ENCODE data around the gene RAB3D. TPM values are rescaled to one million over a fixed set of nuclear protein-coding genes. Genes with fewer than 3 reads are reported as not detected.

RAB3D gene
- total RNA-seq, 1 donor from 2014 or later, result 76.0 TPM

DNA sequence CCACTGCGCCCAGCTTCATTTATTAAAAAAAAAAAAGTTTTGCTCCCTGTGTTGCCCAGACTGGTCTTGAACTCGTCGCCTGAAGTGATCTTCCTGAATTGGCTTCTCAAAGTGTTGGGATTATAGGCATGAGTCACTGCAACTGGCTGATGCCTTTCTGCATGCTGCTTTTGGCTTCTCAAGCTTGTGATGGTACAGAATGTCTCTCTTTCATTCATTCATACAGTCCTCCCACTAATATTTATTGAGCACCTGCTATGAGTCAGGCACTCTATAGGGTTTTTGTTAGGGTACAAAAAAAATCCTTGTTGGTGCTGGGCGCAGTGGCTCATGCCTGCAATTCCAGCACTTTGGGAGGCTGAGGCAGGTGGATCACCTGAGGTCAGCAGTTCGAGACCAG lies 34.5 kb downstream of the RAB3D start:
- Mint-ChIP-seq H3K27ac (ENCODE audit: unreplicated experiment) (no peak overlapping the region), H3K4me3 (ENCODE audit: unreplicated experiment) (no peak overlapping the region), H3K27me3 (ENCODE audit: unreplicated experiment) (peaks cover 6% of the 10 kb centered on the region), H3K4me1 (ENCODE audit: unreplicated experiment) (no peaks in the 10 kb centered on the region), H3K9me3 (ENCODE audit: unreplicated experiment) (no peaks in the 10 kb centered on the region), H3K36me3 (ENCODE audit: low read depth, unreplicated experiment) (peaks cover 5% of the 10 kb centered on the region)
- TF ChIP-seq, protein P1, sequence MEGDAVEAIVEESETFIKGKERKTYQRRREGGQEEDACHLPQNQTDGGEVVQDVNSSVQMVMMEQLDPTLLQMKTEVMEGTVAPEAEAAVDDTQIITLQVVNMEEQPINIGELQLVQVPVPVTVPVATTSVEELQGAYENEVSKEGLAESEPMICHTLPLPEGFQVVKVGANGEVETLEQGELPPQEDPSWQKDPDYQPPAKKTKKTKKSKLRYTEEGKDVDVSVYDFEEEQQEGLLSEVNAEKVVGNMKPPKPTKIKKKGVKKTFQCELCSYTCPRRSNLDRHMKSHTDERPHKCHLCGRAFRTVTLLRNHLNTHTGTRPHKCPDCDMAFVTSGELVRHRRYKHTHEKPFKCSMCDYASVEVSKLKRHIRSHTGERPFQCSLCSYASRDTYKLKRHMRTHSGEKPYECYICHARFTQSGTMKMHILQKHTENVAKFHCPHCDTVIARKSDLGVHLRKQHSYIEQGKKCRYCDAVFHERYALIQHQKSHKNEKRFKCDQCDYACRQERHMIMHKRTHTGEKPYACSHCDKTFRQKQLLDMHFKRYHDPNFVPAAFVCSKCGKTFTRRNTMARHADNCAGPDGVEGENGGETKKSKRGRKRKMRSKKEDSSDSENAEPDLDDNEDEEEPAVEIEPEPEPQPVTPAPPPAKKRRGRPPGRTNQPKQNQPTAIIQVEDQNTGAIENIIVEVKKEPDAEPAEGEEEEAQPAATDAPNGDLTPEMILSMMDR (IDR thresholded peaks at IDR 0.05; ENCODE audit: unreplicated experiment), result no peak
- no peak for DNase-seq (ENCODE audit: low spot score)

DNA sequence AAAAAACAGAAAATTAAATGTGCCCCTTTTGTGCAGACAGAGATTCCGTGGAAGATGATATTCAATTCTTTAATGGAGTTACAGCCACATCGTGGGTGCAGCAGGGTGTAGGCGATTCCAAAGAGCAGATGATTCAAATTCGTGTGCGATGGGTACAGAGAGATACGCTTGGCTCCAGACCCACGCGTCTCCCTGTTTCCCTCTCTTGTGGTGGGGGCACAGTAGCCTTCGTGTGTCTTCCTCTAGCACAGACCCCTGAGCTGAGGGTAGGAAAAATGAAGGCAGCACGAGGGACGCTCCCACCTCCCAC lies 38.7 kb downstream of the RAB3D start:
- Mint-ChIP-seq H3K27ac (ENCODE audit: unreplicated experiment) (no peak overlapping the region), H3K4me3 (ENCODE audit: unreplicated experiment) (no peak overlapping the region), H3K36me3 (ENCODE audit: low read depth, unreplicated experiment) (peaks cover 5% of the 10 kb centered on the region), H3K4me1 (ENCODE audit: unreplicated experiment) (no peaks in the 10 kb centered on the region), H3K9me3 (ENCODE audit: unreplicated experiment) (no peaks in the 10 kb centered on the region), H3K27me3 (ENCODE audit: unreplicated experiment) (peaks cover 7% of the 10 kb centered on the region)
- DNase-seq (ENCODE audit: low spot score), result no peak
- TF ChIP-seq, protein P1 (IDR thresholded peaks at IDR 0.05; ENCODE audit: unreplicated experiment), result no peak

DNA sequence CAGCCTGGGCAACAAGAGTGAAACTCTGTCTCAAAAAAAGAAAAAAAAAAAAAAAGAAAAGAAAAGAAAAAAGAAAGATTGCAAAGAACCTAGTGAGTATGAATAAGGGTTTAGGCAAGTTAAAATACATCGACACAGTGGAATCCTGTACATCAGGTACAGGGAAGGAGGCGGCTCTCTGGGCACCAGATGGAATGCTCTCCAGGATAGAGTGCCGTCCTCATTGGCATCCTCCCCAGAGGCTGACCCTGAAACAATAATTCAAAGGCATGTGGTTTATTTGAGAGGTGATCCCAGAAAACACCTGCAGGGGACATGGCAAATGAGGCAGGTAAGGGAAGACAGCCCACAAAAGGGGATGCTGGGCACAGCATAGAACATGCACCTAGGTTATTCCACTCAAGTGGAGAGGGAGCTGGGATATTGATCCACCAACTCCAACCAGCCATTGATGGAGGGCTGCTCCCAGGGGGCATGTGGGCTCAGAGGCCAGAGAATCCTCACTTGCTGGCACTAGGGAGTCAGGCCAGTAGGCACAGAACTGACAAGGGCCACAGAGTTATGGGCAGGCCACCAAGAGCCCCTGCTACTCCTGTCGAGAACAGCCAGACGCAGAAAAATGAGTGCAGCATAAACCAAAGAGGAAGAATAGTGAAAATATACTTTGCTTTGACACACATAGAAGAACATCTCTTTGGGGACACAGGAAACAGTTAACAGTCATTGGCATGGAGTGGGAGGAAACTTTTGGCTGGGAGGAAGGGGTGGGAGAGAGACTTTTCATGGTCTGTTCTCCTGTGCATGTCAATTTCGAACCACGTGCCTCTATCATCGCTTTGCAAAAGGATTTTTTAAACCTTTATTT lies 39.3 kb downstream of the RAB3D start:
- H3K4me3 Mint-ChIP-seq (ENCODE audit: unreplicated experiment), result no peak overlapping the region

DNA sequence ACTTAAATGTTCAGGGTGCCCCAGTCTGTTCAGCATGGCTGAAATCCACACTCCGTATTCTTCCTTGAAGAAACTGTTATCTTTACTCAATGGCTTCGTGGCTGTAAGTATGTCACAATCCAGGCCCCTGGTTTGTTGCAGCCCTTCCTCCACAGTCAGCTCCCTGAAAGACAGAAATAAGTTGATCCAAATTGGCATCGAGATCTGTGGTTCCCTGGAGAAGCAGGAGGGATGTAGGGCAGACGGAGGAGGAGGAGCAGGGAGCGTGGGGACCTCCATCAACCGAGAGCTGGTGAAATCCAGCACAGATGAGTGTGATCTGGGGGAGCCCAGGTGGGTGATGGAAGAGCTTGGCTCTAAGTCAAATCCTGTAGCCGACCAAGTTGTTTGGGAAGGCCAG lies 43.2 kb downstream of the RAB3D start:
- DNase-seq (ENCODE audit: low spot score), result no peak
- Mint-ChIP-seq H3K9me3 (ENCODE audit: unreplicated experiment) (no peaks in the 10 kb centered on the region), H3K4me3 (ENCODE audit: unreplicated experiment) (no peak overlapping the region)

More for the DNA sequence above, 39.3 kb downstream of the RAB3D start:
- no peaks in the 10 kb centered on the region for H3K9me3 Mint-ChIP-seq (ENCODE audit: unreplicated experiment)
- peaks cover 2% of the 10 kb centered on the region for H3K4me1 Mint-ChIP-seq (ENCODE audit: unreplicated experiment)
- TF ChIP-seq, protein P1 (IDR thresholded peaks at IDR 0.05; ENCODE audit: unreplicated experiment), result no peak
- peaks cover 5% of the 10 kb centered on the region for H3K36me3 Mint-ChIP-seq (ENCODE audit: low read depth, unreplicated experiment)
- H3K27me3 Mint-ChIP-seq (ENCODE audit: unreplicated experiment), result peaks cover 7% of the 10 kb centered on the region
- DNase-seq (ENCODE audit: low spot score), result no peak
- H3K27ac Mint-ChIP-seq (ENCODE audit: unreplicated experiment), result no peak overlapping the region

More for the DNA sequence above, 43.2 kb downstream of the RAB3D start:
- peaks cover 11% of the 10 kb centered on the region for H3K27me3 Mint-ChIP-seq (ENCODE audit: unreplicated experiment)
- H3K4me1 Mint-ChIP-seq (ENCODE audit: unreplicated experiment), result peaks cover 7% of the 10 kb centered on the region
- no peak overlapping the region for H3K27ac Mint-ChIP-seq (ENCODE audit: unreplicated experiment)
- TF ChIP-seq, protein P1 (IDR thresholded peaks at IDR 0.05; ENCODE audit: unreplicated experiment), result no peak
- H3K36me3 Mint-ChIP-seq (ENCODE audit: low read depth, unreplicated experiment), result peaks cover 5% of the 10 kb centered on the region
